GM19467 (cell line): ENCODE data around the gene SNX2.
"Not testable (repeated sequence)": the region's sequence is repeated elsewhere in the genome, so short reads cannot be mapped to it uniquely, and the experiment has no call there.

Source experiments
- ATAC-seq: cut with Tn5 transposase; IDR thresholded peaks from one replicate; pipeline ENCODE4 v1.9.1; 2021; ENCODE audit warnings: mild to moderate bottlenecking, moderate library complexity; ENCODE audit not compliant: unreplicated experiment

SNX2 gene

GRCh38 chr5:122774861-122775549 lies at the start of gene SNX2:
Gene SNX2, plus strand, starts transcription at chr5:122775080. Its CDS starts 24 bp downstream, at chr5:122775104.
- peak; percentile 92 for ATAC-seq

- no peak for ATAC-seq
These were observed 47.8 kb upstream of the SNX2 start for GRCh38 chr5:122727112-122727541.

GRCh38 chr5:122730037-122730436 lies 44.8 kb upstream of the SNX2 start:
- ATAC-seq = no peak

GRCh38 chr5:122730456-122730855 lies 44.4 kb upstream of the SNX2 start:
- no peak for ATAC-seq

- ATAC-seq = peak; percentile 55
These were observed 38.6 kb upstream of the SNX2 start for GRCh38 chr5:122736086-122736845.

GRCh38 chr5:122738088-122738487 lies 36.8 kb upstream of the SNX2 start:
- no peak for ATAC-seq

- ATAC-seq = no peak
These were observed 33.2 kb upstream of the SNX2 start for GRCh38 chr5:122741681-122742080.

GRCh38 chr5:122743261-122743660 lies 31.6 kb upstream of the SNX2 start:
- no peak for ATAC-seq

GRCh38 chr5:122745597-122745996 lies 29.3 kb upstream of the SNX2 start:
- no peak for ATAC-seq

GRCh38 chr5:122749886-122750285 lies 25.0 kb upstream of the SNX2 start:
- ATAC-seq = no peak

GRCh38 chr5:122751293-122751782 lies 23.5 kb upstream of the SNX2 start:
- ATAC-seq = no peak

GRCh38 chr5:122753500-122753899 lies 21.4 kb upstream of the SNX2 start:
- ATAC-seq = no peak

GRCh38 chr5:122755783-122756182 lies 19.1 kb upstream of the SNX2 start:
- no peak for ATAC-seq

- ATAC-seq = peak; percentile 56
These were observed 18.5 kb upstream of the SNX2 start for GRCh38 chr5:122756264-122756911.

GRCh38 chr5:122757285-122757684 lies 17.6 kb upstream of the SNX2 start:
- ATAC-seq = no peak

GRCh38 chr5:122759241-122760070 lies 15.4 kb upstream of the SNX2 start:
- no peak for ATAC-seq

GRCh38 chr5:122760236-122760635 lies 14.6 kb upstream of the SNX2 start:
- ATAC-seq = no peak

GRCh38 chr5:122761115-122761514 lies 13.8 kb upstream of the SNX2 start:
- ATAC-seq = no peak

GRCh38 chr5:122761896-122762295 lies 13.0 kb upstream of the SNX2 start:
- ATAC-seq = not testable (repeated sequence)

- no peak for ATAC-seq
These were observed 8.8 kb upstream of the SNX2 start for GRCh38 chr5:122766130-122766529.

GRCh38 chr5:122770477-122770876 lies 4.4 kb upstream of the SNX2 start:
- no peak for ATAC-seq
